Measurements from ENCODE around the gene CEND1.
A peak's percentile ranks its signal among the peaks of the same experiment; 100 is the strongest.

The CEND1 gene

GRCh38 chr11:777288-778255 lies 12.3 kb downstream of the CEND1 start, which contains the start of gene GATD1:
GATD1 (minus strand) TSS chr11:777487; CDS start chr11:777462, 25 bp downstream.
- peak; percentile 91 for DNase-seq (ENCODE audit: low spot score)

GRCh38 chr11:776561-777287 lies 13.2 kb downstream of the CEND1 start:
- no peak for DNase-seq (ENCODE audit: low spot score)

- no peak for DNase-seq (ENCODE audit: low spot score)
These were observed 13.7 kb downstream of the CEND1 start for GRCh38 chr11:776263-776560.

- no peak for DNase-seq (ENCODE audit: low spot score)
These were observed 14.9 kb downstream of the CEND1 start for GRCh38 chr11:774873-775592.

- DNase-seq (ENCODE audit: low spot score): no peak
These were observed 16.1 kb downstream of the CEND1 start for GRCh38 chr11:773830-774229.

- DNase-seq (ENCODE audit: low spot score): no peak
These were observed 16.5 kb downstream of the CEND1 start for GRCh38 chr11:773425-773824.

GRCh38 chr11:772429-773390 lies 17.2 kb downstream of the CEND1 start:
- no peak for DNase-seq (ENCODE audit: low spot score)

- no peak for DNase-seq (ENCODE audit: low spot score)
These were observed 18.2 kb downstream of the CEND1 start for GRCh38 chr11:771617-772204.

- no peak for DNase-seq (ENCODE audit: low spot score)
These were observed 19.0 kb downstream of the CEND1 start for GRCh38 chr11:770642-771616.

GRCh38 chr11:769887-770641 lies 19.8 kb downstream of the CEND1 start:
- no peak for DNase-seq (ENCODE audit: low spot score)

- DNase-seq (ENCODE audit: low spot score): no peak
These were observed 22.7 kb downstream of the CEND1 start for GRCh38 chr11:767238-767637.

GRCh38 chr11:766936-767210 lies 23.0 kb downstream of the CEND1 start:
- DNase-seq (ENCODE audit: low spot score): no peak

GRCh38 chr11:766106-766935 lies 23.6 kb downstream of the CEND1 start:
- no peak for DNase-seq (ENCODE audit: low spot score)

GRCh38 chr11:765802-766091 lies 24.1 kb downstream of the CEND1 start:
- no peak for DNase-seq (ENCODE audit: low spot score)

GRCh38 chr11:765025-765801 lies 24.7 kb downstream of the CEND1 start:
- DNase-seq (ENCODE audit: low spot score): peak; percentile 59

GRCh38 chr11:764322-765024 lies 25.4 kb downstream of the CEND1 start:
- DNase-seq (ENCODE audit: low spot score): no peak
